Ishikawa (cell line): ENCODE data around the gene THAP4.
A peak's percentile ranks its signal among the peaks of the same experiment; 100 is the strongest.

Experiments
- CEBPB ChIP-seq: IDR thresholded peaks from 2 replicates; pipeline ENCODE4 v1.6.1; 2012
- CREB1 ChIP-seq: IDR thresholded peaks from 2 replicates; pipeline ENCODE4 v1.6.1; 2012; ENCODE audit warnings: low read depth
- EGR1 ChIP-seq: IDR thresholded peaks from 2 replicates; pipeline ENCODE4 v1.6.1; 2012
- EP300 ChIP-seq: IDR thresholded peaks from 2 replicates; pipeline ENCODE4 v1.6.1; 2012; ENCODE audit warnings: borderline replicate concordance
- FOXM1 ChIP-seq: IDR thresholded peaks from 2 replicates; pipeline ENCODE4 v1.6.1; 2012; ENCODE audit warnings: low read depth, borderline replicate concordance
- MAX ChIP-seq: IDR thresholded peaks from 2 replicates; pipeline ENCODE4 v1.6.1; 2012
- NFIC ChIP-seq: IDR thresholded peaks from 2 replicates; pipeline ENCODE4 v1.6.1; 2012
- RAD21 ChIP-seq: IDR thresholded peaks from 2 replicates; pipeline ENCODE4 v1.6.1; 2012; ENCODE audit warnings: low read depth
- TAF1 ChIP-seq: IDR thresholded peaks from 2 replicates; pipeline ENCODE4 v1.6.1; 2012; ENCODE audit warnings: low read depth, mild to moderate bottlenecking
- TCF12 ChIP-seq: IDR thresholded peaks from 2 replicates; pipeline ENCODE4 v1.6.1; 2012; ENCODE audit warnings: low read depth
- TEAD4 ChIP-seq: IDR thresholded peaks from 2 replicates; pipeline ENCODE4 v1.6.1; 2012
- USF1 ChIP-seq: IDR thresholded peaks from 2 replicates; pipeline ENCODE4 v1.6.1; 2012
- YY1 ChIP-seq: IDR thresholded peaks from 2 replicates; pipeline ENCODE4 v1.6.1; 2012; ENCODE audit warnings: low read depth
- ZBTB7A ChIP-seq: IDR thresholded peaks from 2 replicates; pipeline ENCODE4 v1.6.1; 2012; ENCODE audit warnings: low read depth
- TF ChIP-seq, protein P1 (sequence below): IDR thresholded peaks from 2 replicates; pipeline ENCODE4 v1.6.1; 2012; ENCODE audit warnings: low read depth, mild to moderate bottlenecking

Gene THAP4

GRCh38 chr2:241612156-241613016 is 24.6 kb downstream of the THAP4 start:
- no peak for TF ChIP-seq EP300
- TF ChIP-seq RAD21, result no peak
- TF ChIP-seq MAX, result no peak
- no peak for TF ChIP-seq TAF1
- no peak for TF ChIP-seq USF1
- no peak for TF ChIP-seq ZBTB7A
- no peak for TF ChIP-seq CREB1
- TF ChIP-seq NFIC, result no peak
- no peak for TF ChIP-seq YY1
- TF ChIP-seq, protein P1, sequence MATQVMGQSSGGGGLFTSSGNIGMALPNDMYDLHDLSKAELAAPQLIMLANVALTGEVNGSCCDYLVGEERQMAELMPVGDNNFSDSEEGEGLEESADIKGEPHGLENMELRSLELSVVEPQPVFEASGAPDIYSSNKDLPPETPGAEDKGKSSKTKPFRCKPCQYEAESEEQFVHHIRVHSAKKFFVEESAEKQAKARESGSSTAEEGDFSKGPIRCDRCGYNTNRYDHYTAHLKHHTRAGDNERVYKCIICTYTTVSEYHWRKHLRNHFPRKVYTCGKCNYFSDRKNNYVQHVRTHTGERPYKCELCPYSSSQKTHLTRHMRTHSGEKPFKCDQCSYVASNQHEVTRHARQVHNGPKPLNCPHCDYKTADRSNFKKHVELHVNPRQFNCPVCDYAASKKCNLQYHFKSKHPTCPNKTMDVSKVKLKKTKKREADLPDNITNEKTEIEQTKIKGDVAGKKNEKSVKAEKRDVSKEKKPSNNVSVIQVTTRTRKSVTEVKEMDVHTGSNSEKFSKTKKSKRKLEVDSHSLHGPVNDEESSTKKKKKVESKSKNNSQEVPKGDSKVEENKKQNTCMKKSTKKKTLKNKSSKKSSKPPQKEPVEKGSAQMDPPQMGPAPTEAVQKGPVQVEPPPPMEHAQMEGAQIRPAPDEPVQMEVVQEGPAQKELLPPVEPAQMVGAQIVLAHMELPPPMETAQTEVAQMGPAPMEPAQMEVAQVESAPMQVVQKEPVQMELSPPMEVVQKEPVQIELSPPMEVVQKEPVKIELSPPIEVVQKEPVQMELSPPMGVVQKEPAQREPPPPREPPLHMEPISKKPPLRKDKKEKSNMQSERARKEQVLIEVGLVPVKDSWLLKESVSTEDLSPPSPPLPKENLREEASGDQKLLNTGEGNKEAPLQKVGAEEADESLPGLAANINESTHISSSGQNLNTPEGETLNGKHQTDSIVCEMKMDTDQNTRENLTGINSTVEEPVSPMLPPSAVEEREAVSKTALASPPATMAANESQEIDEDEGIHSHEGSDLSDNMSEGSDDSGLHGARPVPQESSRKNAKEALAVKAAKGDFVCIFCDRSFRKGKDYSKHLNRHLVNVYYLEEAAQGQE, result no peak
- no peak for TF ChIP-seq FOXM1
- no peak for TF ChIP-seq CEBPB
- no peak for TF ChIP-seq TCF12
- TF ChIP-seq EGR1, result no peak
- no peak for TF ChIP-seq TEAD4

DNA sequence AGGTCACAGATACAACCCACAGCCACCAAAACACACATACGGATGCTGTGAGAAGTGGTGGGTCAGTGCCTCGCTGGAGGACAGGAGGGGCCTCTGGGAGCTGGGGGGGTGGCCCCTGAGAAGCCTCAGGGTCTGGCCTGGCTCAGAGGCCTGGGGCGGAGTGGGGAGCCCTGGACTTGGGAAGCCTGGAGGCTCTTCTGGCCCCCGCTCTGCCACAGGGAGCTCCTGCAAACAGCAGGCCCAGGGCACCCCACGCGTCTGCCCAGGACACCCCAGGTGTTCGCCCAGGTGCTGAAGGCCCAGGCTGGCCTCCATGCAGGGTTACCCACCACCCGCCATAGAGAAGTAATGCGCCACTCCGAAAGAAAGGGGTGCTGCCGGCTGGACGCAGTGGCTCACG is 25.9 kb downstream of the THAP4 start:
- TF ChIP-seq NFIC, result no peak
- TF ChIP-seq, protein P1, result no peak
- TF ChIP-seq RAD21, result no peak
- TF ChIP-seq USF1, result no peak
- no peak for TF ChIP-seq MAX
- TF ChIP-seq CREB1, result no peak
- TF ChIP-seq ZBTB7A, result no peak
- no peak for TF ChIP-seq FOXM1
- no peak for TF ChIP-seq CEBPB
- no peak for TF ChIP-seq TEAD4
- TF ChIP-seq TAF1, result no peak
- TF ChIP-seq EGR1, result no peak
- no peak for TF ChIP-seq YY1
- TF ChIP-seq EP300, result no peak
- TF ChIP-seq TCF12, result no peak

GRCh38 chr2:241609859-241610793 is 26.8 kb downstream of the THAP4 start:
- TF ChIP-seq RAD21, result peak; percentile 49; the same call in 1 of the 2 replicates
- 0 out of 2 replicates have a peak, but pooled peaks have one; percentile 19 for TF ChIP-seq CREB1
- peak; percentile 64 for TF ChIP-seq MAX
- 0 out of 2 replicates have a peak, but pooled peaks have one; percentile 36 for TF ChIP-seq TAF1
- TF ChIP-seq ZBTB7A, result no peak; the same call in 1 of the 2 replicates

DNA sequence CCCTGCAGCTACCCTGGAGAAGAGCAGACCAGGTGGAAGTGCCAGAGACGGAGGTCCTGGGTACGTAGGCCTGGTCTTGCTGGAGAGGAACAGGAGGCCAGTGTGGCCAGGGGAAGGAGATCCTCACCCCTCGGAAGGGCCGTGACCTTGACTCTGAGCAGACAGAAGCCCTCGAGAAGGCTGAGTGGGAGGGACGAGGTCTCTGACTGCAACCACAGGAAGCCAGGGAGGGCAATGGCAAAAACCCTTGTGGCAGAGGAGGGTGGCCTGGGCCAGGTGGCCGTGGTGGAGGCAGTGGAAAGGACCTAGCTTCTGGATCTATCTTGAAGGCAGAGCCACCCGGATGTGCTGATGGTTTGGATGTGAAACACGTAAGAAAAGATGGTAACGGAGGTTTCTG is 28.1 kb downstream of the THAP4 start:
- TF ChIP-seq TCF12 (no peak), FOXM1 (no peak), YY1 (no peak), RAD21 (no peak), MAX (no peak), CREB1 (no peak), CEBPB (no peak), EP300 (no peak), TAF1 (no peak), ZBTB7A (no peak), EGR1 (no peak), NFIC (no peak), TEAD4 (no peak), USF1 (no peak)
- TF ChIP-seq, protein P1, result no peak
